Left renal pelvis (tissue), 4 donors: ENCODE measurements around the gene PXDN. TPM values are rescaled to one million over a fixed set of nuclear protein-coding genes. Genes with fewer than 3 reads are reported as not detected.

Experiments used
- DNase-seq, 4 donors: peaks; one replicate each; pipeline ENCODE4 v3.0.0-alpha.2; 2013; ENCODE audit warnings: low read depth in 4 of 4, low spot score in 3 of 4
- polyA plus RNA-seq, 4 donors: library from polyadenylated mRNA; unstranded; fragments of 120-200 nt; gene quantifications; one replicate each; pipeline ENCODE4 v1.2.1, GENCODE V29; 2013; ENCODE audit not compliant: insufficient read length in 4 of 4

The PXDN gene
- polyA plus RNA-seq, 4 donors, result 154 to 245 (median 177) TPM

- no peak for DNase-seq
Observed at GRCh38 chr2:1640301-1641135, 103.8 kb downstream of the PXDN start.

GRCh38 chr2:1639086-1639858 lies 105.0 kb downstream of the PXDN start:
- DNase-seq, result no peak

- DNase-seq, result no peak
Observed at GRCh38 chr2:1638281-1638860, 105.9 kb downstream of the PXDN start.

- DNase-seq, result no peak
Observed at GRCh38 chr2:1636791-1637415, 107.4 kb downstream of the PXDN start.

GRCh38 chr2:1635823-1636222 lies 108.5 kb downstream of the PXDN start:
- DNase-seq, result no peak

GRCh38 chr2:1634681-1635341 lies 109.5 kb downstream of the PXDN start:
- DNase-seq, result no peak

- no peak for DNase-seq
Observed at GRCh38 chr2:1633936-1634587, 110.3 kb downstream of the PXDN start.

- no peak for DNase-seq
Observed at GRCh38 chr2:1633092-1633671, 111.1 kb downstream of the PXDN start.

- no peak for DNase-seq
Observed at GRCh38 chr2:1632510-1632909, 111.8 kb downstream of the PXDN start.

- no peak for DNase-seq
Observed at GRCh38 chr2:1632002-1632348, 112.3 kb downstream of the PXDN start.

- DNase-seq, result no peak
Observed at GRCh38 chr2:1631292-1632001, 112.9 kb downstream of the PXDN start.

GRCh38 chr2:1628893-1629292 lies 115.4 kb downstream of the PXDN start:
- no peak for DNase-seq

- no peak for DNase-seq
Observed at GRCh38 chr2:1627628-1628381, 116.5 kb downstream of the PXDN start.

GRCh38 chr2:1626271-1626681 lies 118.0 kb downstream of the PXDN start:
- DNase-seq, result no peak

- DNase-seq, result no peak
Observed at GRCh38 chr2:1625281-1626001, 118.9 kb downstream of the PXDN start.

GRCh38 chr2:1623906-1624445 lies 120.3 kb downstream of the PXDN start:
- no peak for DNase-seq

- no peak for DNase-seq
Observed at GRCh38 chr2:1622521-1623200, 121.7 kb downstream of the PXDN start.
